Fibroblast of skin of right quadriceps (primary cell): ENCODE measurements around the gene ZNF12.
A peak's percentile ranks its signal among the peaks of the same experiment; 100 is the strongest.

Experiments used
- DNase-seq: peaks from one replicate; pipeline ENCODE4 v3.0.0-alpha.2; 2013

ZNF12 gene

GRCh38 chr7:6646465-6646864, 60.3 kb downstream of the ZNF12 start:
- DNase-seq = no peak

GRCh38 chr7:6644728-6645127, 62.0 kb downstream of the ZNF12 start:
- no peak for DNase-seq

- DNase-seq = no peak
These were observed 62.7 kb downstream of the ZNF12 start for GRCh38 chr7:6643915-6644625.

GRCh38 chr7:6642861-6643640, 63.7 kb downstream of the ZNF12 start:
- no peak for DNase-seq

GRCh38 chr7:6642239-6642839, 64.4 kb downstream of the ZNF12 start:
- no peak for DNase-seq

- no peak for DNase-seq
These were observed 65.3 kb downstream of the ZNF12 start for GRCh38 chr7:6641305-6642035.

- DNase-seq = peak; percentile 57
These were observed 66.5 kb downstream of the ZNF12 start for GRCh38 chr7:6640246-6640721.

GRCh38 chr7:6639627-6640026, 67.1 kb downstream of the ZNF12 start:
- no peak for DNase-seq

- no peak for DNase-seq
These were observed 67.7 kb downstream of the ZNF12 start for GRCh38 chr7:6639032-6639431.
